ENCODE results near the gene SLC30A3.
A peak's percentile ranks its signal among the peaks of the same experiment; 100 is the strongest.
"Not testable (repeated sequence)": the region's sequence is repeated elsewhere in the genome, so short reads cannot be mapped to it uniquely, and the experiment has no call there.

Gene SLC30A3, protein sequence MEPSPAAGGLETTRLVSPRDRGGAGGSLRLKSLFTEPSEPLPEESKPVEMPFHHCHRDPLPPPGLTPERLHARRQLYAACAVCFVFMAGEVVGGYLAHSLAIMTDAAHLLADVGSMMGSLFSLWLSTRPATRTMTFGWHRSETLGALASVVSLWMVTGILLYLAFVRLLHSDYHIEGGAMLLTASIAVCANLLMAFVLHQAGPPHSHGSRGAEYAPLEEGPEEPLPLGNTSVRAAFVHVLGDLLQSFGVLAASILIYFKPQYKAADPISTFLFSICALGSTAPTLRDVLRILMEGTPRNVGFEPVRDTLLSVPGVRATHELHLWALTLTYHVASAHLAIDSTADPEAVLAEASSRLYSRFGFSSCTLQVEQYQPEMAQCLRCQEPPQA

DNA sequence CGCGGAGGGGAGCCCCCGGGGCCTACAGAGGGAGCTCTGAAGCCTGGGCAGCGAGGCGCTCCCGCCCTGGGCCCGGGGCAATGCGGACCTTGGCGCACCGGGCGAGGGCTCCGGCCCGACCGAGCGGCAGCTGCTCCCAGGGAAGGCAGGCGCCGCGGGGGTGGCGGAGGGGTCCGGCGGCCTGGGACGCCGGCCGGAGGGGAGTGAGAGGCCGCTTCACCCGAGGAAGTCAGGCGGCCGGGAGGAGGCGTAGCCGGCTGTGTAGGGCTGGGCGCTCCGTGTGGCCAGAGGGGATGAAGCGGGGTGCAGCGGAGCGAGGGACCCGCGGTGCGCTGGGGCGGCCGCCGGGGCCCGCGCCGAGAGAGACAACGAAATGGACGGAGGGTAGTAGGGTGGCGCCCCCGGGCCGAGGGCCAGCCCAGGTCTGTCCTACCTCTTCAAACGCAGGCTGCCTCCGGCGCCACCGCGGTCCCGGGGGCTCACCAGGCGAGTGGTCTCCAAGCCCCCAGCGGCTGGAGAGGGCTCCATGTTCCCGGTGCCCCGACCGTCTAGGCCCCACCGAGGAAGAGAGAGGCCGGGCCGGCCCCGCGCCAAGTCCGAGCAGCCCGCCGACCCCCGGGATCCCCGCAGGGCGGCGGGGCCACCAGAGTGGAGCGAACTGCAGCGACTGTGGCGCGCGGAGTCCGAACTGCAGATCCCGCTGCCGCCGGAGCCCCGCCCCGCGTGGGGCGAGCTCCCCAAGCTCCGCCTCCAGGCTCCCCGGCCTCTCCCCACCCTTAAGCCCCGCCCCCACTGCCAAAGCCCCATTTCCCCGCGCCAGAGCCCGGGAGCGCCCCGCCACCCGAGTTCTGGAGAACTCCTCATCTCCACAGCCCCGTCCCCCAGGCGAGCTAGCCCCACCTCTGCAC lies at the start of gene SLC30A3:
Gene SLC30A3 (minus strand): TSS at position 669 of the 908 bp plus-strand sequence. CDS start 141 bp downstream, at position 528.
- DNase-seq, result peak in 39 of 58 donors; percentile 9 to 77 (median 38)

DNA sequence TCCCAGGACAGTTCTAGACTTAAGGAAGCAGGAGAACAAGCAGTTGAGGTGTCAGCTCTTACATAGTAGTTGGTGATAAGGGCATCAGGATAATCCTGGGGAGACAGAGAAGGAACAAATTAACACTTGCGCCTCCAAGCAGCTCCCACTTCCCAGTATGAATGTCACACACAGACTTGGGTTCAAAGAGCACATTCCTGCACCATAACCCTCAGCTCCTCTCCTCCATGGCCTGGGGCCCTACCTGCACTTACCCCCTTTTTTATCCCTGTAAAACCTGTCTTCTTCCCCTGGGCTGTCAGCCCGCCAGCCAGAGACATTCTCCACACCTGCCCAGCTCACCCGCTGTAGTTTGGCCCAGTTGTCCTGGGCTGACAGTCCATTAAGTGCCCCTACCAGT lies 49.3 kb upstream of the SLC30A3 start:
- no peak for DNase-seq

DNA sequence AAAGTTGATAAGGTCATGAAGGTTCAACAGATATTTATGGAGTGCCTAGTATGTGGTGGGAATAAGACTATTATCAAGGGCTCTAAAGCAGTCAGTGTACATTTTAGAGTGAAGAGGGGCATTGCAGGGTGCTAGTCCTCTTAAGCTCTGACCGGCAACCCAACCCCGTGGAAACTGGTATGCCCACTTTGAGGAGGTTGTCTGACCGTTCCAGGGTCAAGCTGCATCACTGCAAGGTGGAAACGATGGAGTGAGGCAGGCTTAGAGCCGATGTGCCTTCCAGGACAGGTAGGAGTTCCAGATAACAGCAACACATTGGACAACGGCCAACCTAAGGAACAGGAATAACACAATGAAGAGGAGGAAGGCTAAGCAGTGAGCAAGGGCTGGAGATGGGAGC lies 46.8 kb upstream of the SLC30A3 start:
- no peak for DNase-seq

DNA sequence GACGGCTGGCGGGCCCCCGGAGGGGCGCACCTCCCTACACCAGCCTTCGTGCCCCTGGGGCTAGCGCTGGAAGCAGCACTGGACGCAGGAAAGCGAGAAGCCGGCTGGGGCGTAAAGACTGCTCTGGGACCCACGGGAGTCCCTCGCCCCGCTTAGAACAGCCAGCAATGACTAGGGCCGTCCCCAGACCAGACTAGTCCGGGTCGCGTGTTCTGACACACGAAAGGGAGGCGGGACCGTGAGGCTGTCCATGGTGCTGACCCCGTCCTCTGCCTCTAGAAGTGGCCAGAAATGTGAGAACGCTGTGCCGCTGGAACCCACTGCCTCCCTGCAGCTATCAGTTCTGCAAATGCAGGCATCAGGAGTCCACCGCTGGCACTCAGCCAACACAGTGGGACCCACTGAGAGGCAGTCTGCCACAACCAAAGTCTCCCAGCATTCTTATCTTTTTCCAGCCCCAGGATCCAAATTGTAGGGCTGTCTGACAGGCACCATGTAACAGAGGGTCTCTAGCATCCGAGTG lies 45.6 kb upstream of the SLC30A3 start, which contains the start of gene UCN:
Gene UCN (minus strand): TSS at position 87 of the 523 bp plus-strand sequence. CDS start 550 bp downstream, outside the sequence.
- peak in 1 of 58 donors; percentile 5 for DNase-seq

DNA sequence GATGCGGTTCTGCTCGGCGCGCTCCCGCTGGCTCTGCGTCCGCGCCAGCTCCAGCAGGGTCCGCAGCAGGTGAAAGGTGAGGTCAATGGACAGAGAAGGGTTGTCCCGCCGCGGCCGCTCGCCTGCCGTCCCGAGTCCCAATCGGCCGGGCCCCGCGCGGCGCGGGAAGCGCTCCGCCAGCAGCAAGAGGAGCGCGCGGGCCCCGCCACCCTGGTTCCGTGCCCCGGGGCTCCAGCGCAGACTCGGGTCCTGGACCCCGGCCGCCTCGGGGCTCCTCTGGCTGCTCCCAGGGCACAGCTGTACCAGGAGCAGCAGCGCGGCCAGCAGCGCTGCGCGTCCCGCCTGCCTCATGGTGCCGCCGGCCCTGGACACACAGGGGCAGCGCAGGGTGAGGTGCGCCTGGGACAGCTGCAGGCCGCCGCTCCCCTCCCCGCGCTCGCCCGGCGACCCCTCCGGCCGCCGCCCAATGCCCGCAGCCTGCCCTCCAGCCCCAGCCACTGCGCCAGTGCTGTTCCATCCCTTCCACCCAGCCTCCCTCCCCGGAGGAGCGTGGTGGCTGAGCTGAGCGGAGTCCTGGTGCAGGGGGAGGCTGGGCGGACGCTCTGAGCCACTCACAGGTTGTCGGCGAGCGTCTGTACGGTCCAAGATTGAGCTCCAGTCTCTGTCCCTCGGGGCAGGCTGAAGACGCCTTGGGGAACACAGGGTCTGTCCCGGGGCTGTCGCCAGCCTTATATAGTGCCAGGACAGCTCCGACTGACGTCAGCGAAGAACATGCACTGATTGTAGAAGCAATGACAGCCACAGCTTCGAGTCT lies 44.9 kb upstream of the SLC30A3 start:
- DNase-seq, result no peak

DNA sequence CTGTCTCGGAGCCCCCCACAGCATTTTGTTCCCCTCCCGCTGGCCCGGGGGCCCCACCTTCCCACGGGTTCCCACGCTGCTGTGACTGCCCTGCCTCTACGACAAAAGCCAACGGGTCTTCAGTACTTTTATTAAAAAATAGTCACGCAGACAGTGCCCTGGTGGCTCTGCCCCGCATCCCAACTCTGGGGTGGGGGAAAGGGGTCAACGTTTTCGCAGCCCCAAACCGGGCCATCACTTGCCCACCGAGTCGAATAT lies 44.4 kb upstream of the SLC30A3 start:
- DNase-seq, result no peak

DNA sequence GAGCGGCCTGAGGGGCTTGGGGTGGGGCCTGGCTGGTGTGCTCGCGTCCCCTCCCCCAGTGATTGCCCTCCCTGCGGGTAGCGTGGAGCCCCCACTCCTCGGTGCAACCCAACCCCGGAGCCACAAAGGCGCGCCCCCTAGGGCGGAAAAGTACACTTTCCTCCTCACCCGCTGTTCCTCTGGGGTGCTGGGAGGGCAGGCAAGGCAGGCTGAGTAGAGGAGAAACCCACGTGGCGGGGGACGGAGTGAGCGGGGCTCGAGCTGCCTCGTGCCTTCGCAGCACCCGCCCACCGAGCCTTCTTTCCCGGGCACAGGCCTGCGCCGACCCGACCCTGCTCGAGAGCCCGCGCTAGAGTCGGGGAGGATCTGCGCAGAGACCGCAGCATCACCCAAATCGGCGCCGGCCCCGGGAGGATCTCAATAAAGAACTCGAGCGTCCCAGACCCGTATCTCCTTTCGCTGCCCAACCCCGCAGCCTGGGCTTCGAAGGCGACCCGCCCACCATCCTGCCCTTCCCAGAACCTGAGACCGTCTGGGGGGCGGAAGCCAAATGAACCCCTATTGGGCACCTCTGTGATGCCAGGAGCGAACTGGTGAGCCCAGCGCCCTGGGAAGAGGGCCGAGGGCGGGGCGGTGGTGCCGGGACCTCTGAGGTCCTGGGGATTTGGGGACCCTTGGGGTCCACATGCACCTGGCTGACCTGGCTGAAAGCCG lies 43.9 kb upstream of the SLC30A3 start:
- DNase-seq, result no peak

DNA sequence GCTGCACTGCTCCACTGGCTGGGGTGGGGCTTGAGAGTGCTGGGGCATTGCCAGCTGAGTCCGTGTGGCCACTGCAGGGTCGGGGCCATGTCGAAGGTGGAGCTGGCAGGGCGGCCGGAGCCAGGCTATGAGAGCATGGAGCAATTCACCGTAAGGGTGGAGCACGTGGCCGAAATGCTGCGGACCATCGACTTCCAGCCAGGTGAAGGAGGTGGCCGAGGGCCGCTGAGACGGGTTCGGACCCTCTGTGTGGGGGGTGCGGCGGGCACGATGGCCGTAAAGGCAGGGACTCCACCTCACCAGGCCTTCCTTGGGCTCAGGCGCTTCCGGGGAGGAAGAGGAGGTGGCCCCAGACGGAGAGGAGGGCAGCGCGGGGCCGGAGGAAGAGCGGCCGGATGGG lies 43.3 kb upstream of the SLC30A3 start:
- DNase-seq, result no peak

DNA sequence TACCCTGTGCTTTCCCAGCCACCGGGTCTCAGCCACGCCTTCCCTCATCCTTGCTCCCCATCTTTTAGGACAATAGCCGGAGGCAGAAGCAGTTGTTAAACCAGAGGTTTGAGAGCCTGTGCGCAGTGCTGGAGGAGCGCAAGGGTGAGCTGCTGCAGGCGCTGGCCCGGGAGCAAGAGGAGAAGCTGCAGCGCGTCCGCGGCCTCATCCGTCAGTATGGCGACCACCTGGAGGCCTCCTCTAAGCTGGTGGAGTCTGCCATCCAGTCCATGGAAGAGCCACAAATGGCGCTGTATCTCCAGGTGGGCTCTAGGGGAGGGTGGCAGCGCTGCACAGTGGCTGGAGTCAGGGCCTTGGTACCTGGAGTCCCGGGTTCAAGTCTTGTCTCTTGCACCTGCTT lies 42.7 kb upstream of the SLC30A3 start:
- DNase-seq, result no peak

DNA sequence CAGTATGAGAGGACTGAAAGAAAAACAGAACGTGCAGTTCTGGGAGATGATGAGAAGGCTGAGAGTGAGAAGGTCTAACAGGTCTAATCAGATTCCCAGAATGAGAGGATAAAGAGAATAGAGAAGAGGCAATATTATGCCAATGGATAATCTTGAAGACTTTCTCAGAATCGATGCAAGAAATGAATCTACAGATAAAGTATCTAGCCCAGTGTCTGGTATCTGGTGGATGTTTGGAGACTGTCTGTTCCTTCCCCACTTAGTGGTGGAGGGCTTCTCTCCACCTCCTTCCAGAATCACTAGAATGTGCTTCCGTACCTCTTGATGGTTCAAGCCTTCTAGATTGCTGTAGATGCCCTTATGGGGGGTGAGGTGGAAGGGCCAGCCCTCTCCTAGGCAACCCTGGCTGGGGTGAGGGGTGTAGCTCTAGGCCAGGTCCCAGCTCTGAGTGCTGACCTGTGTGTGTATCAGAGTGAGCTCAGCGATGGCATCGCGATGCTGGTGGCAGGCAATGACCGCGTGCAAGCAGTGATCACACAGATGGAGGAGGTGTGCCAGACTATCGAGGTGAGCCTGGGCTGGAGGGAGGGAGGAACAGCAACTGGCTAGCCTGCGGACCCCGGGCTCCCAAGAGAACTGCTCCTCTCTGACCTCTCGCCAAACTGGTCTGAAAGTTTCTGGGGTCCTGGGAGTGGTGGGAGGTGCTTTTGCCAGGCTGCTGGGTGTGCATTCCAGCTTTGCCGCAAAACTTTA lies 41.8 kb upstream of the SLC30A3 start:
- no peak for DNase-seq

DNA sequence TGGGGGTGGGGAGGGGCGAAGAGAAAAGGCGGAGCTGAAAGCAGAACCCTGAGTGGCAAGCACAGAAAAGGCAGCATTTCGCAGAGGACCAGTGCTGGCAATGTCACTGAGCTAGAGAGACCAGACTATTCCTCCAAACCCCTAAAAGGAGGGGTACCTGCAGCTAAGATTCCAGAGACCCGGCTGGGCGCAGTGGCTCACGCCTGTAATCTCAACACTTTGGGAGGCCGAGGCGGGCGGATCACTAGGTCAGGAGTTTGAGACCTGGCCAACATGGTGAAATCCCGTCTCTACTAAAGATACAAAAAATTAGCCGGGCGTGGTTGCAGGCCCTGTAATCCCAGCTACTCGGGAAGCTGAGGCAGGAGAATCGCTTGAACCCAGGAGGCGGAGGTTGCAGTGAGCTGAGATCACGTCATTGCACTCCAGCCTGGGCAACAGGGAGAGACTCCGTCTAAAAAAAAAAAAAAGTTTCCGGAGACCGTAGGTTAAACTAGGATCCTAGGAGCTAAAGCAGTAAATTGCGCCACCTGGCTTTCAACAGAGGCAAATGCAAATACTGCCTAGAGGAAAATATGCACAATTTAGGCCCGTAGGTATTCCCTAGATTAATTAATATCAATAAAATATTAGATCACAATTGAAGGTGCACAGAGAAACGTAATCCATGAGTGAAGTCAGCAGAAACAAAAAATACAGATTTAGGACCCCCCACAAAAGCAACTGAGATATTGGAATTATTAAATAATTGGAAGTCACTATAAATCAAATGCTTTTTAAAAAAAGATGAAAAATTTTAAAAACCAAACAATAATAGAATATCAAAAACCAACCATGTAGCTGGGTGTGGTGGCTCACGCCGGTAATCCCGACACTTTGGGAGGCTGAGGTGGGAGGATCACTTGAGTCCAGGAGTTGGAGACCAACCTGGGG lies 40.5 kb upstream of the SLC30A3 start:
- peak in 9 of 58 donors; percentile 2 to 40 (median 27) for DNase-seq

DNA sequence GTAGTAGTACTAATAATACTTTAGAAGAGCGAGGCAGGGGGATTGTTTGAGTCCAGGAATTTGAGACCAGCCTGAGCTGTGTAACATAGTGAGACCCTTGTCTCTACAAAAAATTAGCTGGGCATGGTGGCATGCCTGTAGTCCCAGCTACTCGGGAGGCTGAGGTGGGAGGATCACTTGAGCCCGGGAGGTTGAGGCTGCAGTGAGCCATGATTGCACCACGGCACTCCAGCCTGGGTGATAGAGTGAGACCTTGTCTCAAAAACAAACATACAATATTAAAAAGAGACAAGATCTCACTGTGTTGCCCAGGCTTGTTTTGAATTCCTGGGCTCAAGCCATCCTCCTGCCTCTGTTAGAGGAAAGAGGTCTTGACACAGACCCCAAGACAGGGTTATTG lies 37.8 kb upstream of the SLC30A3 start:
- DNase-seq, result not testable (repeated sequence)

DNA sequence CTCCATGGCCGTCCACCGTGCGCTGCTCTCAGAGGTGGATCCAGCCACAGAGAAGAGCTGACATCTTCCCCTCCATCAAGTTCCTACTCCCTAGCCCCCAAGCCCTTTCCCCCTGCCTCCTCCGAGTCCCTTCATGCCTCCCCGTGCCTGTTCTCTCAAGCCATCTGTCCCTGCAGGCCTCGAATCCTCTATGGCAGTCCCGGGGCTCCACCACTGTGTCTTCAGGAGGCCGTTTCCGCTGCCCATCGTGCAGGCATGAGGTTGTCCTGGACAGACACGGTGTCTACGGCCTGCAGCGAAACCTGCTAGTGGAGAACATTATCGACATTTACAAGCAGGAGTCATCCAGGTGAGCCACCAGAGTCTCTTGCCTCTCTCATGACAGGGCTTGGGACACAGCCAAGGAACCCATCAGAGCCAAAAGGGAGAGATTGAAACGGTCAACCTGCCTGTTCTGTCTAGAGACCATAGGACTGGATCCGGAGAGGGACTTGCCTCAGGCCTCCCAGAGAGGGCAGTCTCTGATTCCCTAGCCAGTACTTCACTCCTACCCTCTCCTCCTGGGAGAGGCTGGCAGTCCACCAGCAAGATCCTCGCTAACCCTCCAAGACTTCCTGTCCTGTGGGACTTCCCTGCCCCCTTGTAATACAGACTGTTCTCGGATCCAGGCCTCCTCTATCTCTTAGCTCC lies 35.7 kb upstream of the SLC30A3 start:
- DNase-seq, result no peak

DNA sequence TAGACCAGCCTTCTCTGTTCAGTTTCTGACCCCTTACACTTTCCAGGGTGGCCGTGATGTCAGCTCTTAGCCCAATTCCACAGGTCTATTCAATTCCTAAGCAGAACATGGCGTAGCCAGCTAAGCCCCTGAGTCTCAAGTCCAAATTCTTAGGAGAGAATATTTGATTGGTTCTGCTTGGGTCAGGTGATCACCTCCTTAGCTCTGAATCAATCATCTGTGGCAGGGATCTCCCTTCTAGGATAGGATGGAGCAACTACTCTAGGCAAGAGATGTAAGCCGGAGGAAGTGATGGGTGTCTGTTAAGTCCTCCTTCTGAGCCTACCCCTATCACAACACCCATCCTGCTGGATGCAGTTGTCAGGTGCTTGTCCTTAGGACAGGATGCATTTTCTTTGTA lies 34.3 kb upstream of the SLC30A3 start:
- no peak for DNase-seq

DNA sequence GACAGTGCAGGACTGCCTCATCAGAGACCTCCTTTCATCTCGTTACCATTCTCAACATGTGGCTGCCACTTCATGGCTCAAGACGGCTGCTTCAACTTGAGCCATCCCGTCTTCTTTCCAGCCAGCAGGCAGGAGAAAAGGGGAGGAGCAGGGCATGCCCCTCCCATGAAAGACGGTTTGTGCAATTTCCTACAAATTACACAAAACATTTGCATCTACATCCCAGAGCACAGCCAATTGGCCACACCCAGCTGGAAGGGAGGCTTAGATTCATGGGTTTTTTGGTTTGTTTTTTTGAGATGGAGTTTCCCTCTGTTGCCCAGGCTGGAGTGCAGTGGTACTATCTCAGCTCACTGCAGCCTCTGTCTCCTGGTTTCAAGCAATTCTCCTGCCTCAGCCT lies 33.6 kb upstream of the SLC30A3 start:
- DNase-seq, result no peak

DNA sequence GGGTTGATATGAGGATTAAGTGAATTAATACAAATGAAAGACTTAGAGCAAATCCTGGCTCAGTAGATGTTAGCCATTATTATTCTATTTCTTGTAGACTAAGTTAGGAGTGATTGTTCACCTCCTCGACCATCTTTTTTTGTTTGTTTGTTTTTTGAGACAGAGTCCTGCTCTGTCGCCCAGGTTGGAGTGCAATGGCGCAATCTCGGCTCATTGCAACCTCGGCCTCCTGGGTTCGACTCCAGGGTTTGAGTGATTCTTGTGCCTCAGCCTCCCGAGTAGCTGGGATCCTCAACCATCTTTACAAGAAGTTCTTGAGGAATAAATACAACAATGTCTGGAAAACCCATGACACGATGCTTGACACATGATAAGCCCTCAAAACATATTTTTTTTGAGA lies 32.1 kb upstream of the SLC30A3 start:
- DNase-seq, result no peak

DNA sequence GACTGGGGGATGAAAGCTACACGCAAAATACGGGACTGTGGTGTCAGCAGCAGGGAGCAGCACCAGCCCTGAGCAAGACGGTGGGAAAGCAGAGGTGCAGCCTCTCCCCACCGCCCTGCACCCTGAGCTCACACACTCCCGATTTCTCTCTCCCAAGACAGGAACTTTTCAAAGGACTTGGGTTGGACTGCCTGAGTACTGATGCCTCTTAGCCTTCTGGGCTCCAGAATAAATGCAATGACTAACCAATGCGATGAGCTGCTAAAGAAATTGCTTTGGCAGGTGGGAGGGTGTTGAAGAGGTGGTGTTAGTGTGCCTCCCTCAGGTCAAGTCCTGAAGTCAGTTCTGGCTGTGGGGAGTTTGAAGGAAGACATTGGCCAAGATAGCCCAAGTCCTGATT lies 29.0 kb upstream of the SLC30A3 start:
- DNase-seq, result no peak

DNA sequence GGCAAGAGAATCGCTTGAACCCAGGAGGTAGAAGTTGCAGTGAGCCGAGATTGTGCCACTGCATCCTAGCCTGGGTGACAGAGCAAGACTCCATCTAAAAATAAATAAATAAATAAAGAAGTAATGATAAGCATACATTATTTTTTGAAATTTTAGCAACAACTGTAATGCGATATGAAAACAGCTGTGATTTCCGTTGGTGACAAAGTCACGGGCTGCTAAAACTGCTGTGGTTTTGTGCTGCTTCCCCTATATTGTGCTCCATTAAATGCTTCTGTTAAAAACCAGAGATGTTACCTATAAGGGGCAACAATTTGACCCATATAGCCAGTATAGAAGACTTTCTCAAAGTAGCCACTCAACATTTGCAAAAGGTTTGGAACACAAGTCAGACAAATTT lies 27.7 kb upstream of the SLC30A3 start:
- DNase-seq, result no peak
